ENCODE results near the gene FCRL6. TPM values are rescaled to one million over a fixed set of nuclear protein-coding genes. Genes with fewer than 3 reads are reported as not detected.

The FCRL6 gene
- total RNA-seq, 4 donors from 2014 or later = 0.45 TPM; not detected in 3

GRCh38 chr1:159799446-159799985, 2.6 kb upstream of the FCRL6 start:
- H3K4me1 ChIP-seq = no peaks in the 10 kb centered on the region

GRCh38 chr1:159800177-159800930, 1.8 kb upstream of the FCRL6 start:
- 76% methylated on average over 8 of the region's 8 CpGs for WGBS
- no peaks in the 10 kb centered on the region for H3K4me1 ChIP-seq
- no peaks in the 10 kb centered on the region for H3K36me3 ChIP-seq
- no peak for DNase-seq (ENCODE audit: extremely low spot score)
- H3K4me3 ChIP-seq = no peak overlapping the region
- TF ChIP-seq POLR2AphosphoS5 (IDR thresholded peaks at IDR 0.05) (no peak), POLR2A (IDR thresholded peaks at IDR 0.05; ENCODE audit: low read depth) (no peak), EP300 (IDR thresholded peaks at IDR 0.05) (no peak)
- TF ChIP-seq, protein P1, sequence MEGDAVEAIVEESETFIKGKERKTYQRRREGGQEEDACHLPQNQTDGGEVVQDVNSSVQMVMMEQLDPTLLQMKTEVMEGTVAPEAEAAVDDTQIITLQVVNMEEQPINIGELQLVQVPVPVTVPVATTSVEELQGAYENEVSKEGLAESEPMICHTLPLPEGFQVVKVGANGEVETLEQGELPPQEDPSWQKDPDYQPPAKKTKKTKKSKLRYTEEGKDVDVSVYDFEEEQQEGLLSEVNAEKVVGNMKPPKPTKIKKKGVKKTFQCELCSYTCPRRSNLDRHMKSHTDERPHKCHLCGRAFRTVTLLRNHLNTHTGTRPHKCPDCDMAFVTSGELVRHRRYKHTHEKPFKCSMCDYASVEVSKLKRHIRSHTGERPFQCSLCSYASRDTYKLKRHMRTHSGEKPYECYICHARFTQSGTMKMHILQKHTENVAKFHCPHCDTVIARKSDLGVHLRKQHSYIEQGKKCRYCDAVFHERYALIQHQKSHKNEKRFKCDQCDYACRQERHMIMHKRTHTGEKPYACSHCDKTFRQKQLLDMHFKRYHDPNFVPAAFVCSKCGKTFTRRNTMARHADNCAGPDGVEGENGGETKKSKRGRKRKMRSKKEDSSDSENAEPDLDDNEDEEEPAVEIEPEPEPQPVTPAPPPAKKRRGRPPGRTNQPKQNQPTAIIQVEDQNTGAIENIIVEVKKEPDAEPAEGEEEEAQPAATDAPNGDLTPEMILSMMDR (IDR thresholded peaks at IDR 0.05) = no peak
- H3K27ac ChIP-seq (replicated peaks in 1 of 4) = no peak overlapping the region
- peaks cover 0 to 21% (median 0%) of the 10 kb centered on the region in 4 donors for H3K27me3 ChIP-seq
- intact Hi-C loops (cut with DNase I) = no loop called here
- no peaks in the 10 kb centered on the region for H3K9me3 ChIP-seq

More at GRCh38 chr1:159799446-159799985, 2.6 kb upstream of the FCRL6 start:
- Histone ChIP-seq H3K27ac (replicated peaks in 1 of 4) (no peak overlapping the region), H3K36me3 (no peaks in the 10 kb centered on the region), H3K27me3 (peaks cover 0 to 26% (median 0%) of the 10 kb centered on the region in 4 donors), H3K9me3 (no peaks in the 10 kb centered on the region), H3K4me3 (no peak overlapping the region)
- no peak for DNase-seq (ENCODE audit: extremely low spot score)
- TF ChIP-seq POLR2A (IDR thresholded peaks at IDR 0.05; ENCODE audit: low read depth) (no peak), POLR2AphosphoS5 (IDR thresholded peaks at IDR 0.05) (no peak), EP300 (IDR thresholded peaks at IDR 0.05) (no peak)
- TF ChIP-seq, protein P1 (IDR thresholded peaks at IDR 0.05) = no peak
- intact Hi-C loops (cut with DNase I) = loop anchor here (1.0 to 5.0 kb wide), 2 partner anchors 92 to 208 kb away; no protein-coding TSS in a partner anchor
- 96% methylated on average over 4 of the region's 4 CpGs for WGBS

GRCh38 chr1:159803956-159804689, 2.0 kb downstream of the FCRL6 start:
- TF ChIP-seq POLR2A (IDR thresholded peaks at IDR 0.05; ENCODE audit: low read depth) = no peak
- no peak for TF ChIP-seq POLR2AphosphoS5 (IDR thresholded peaks at IDR 0.05)
- TF ChIP-seq EP300 (IDR thresholded peaks at IDR 0.05) = no peak
- TF ChIP-seq, protein P1 (IDR thresholded peaks at IDR 0.05) = no peak
- no peak overlapping the region for H3K4me3 ChIP-seq
- H3K36me3 ChIP-seq = no peaks in the 10 kb centered on the region
- H3K4me1 ChIP-seq = no peaks in the 10 kb centered on the region
- no peak for DNase-seq (ENCODE audit: extremely low spot score)
- no peaks in the 10 kb centered on the region for H3K9me3 ChIP-seq
- no peak overlapping the region for H3K27ac ChIP-seq (replicated peaks in 1 of 4)
- WGBS = 74% methylated on average over 7 of the region's 7 CpGs
- H3K27me3 ChIP-seq = peaks cover 0 to 24% (median 0%) of the 10 kb centered on the region in 4 donors
- intact Hi-C loops (cut with DNase I) = no loop called here

DNA sequence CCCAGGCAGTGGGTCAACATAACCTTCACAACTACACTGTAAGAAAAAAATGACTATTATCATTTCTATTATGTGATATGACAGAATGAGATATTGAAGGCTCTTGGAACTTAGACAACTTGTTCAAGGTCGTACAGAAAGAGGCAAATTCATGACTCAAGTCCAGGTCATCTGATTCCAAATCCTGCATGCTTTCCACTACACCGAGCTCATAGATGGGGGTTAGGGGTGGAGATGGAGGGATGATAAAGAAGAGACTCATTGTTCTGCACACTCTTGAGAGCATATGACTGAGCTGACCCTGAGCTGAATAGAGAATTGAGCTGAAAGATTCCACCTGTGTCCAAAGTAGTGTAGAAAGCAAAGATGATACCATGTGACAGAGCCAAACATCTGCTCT, 2.8 kb downstream of the FCRL6 start:
- H3K4me1 ChIP-seq = no peaks in the 10 kb centered on the region
- H3K36me3 ChIP-seq = no peaks in the 10 kb centered on the region
- H3K4me3 ChIP-seq = no peak overlapping the region
- H3K9me3 ChIP-seq = no peaks in the 10 kb centered on the region
- intact Hi-C loops (cut with DNase I) = no loop called here
- TF ChIP-seq POLR2A (IDR thresholded peaks at IDR 0.05; ENCODE audit: low read depth) (no peak), EP300 (IDR thresholded peaks at IDR 0.05) (no peak), POLR2AphosphoS5 (IDR thresholded peaks at IDR 0.05) (no peak)
- TF ChIP-seq, protein P1 (IDR thresholded peaks at IDR 0.05) = no peak
- WGBS = 49% methylated on average over 2 of the region's 2 CpGs
- no peak overlapping the region for H3K27ac ChIP-seq (replicated peaks in 1 of 4)
- DNase-seq (ENCODE audit: extremely low spot score) = no peak
- H3K27me3 ChIP-seq = peaks cover 0 to 24% (median 0%) of the 10 kb centered on the region in 4 donors
